GM23338 (cell line): ENCODE measurements around the gene PMEL.

Experiments used
- CREB1 ChIP-seq: fragments of 250-450 bp; sonication (Bioruptor Pico); IDR thresholded peaks from 2 replicates; pipeline ENCODE4 v1.5.0; 2020; ENCODE audit warnings: low read depth, mild to moderate bottlenecking, moderate library complexity
- CTCF ChIP-seq, 2 experiments: fragments of 200-600 bp in 1 of 2; sonication (generic) in 1 of 2; conservative IDR thresholded peaks; 2 replicates each; pipeline versions ENCODE4 v1.5.1 to v1.6.1; 2016 to 2017; ENCODE audit warnings: antibody characterized with exemption in 2 of 2, low read depth in 2 of 2, mild to moderate bottlenecking in 2 of 2, moderate library complexity in 1 of 2
- EZH2 ChIP-seq: fragments of 200-600 bp; sonication (generic); IDR thresholded peaks from one replicate; pipeline ENCODE4 v1.8.0; 2017; ENCODE audit warnings: antibody characterized with exemption, mild to moderate bottlenecking, low read depth; ENCODE audit not compliant: unreplicated experiment
- EZH2phosphoT487 ChIP-seq: fragments of 200-600 bp; sonication (generic); IDR thresholded peaks from one replicate; pipeline ENCODE4 v1.8.1; 2018; ENCODE audit warnings: antibody characterized with exemption; ENCODE audit not compliant: unreplicated experiment
- POLR2AphosphoS5 ChIP-seq: IDR thresholded peaks from 2 replicates; pipeline ENCODE4 v1.6.1; 2016; ENCODE audit warnings: antibody characterized with exemption, low read depth
- TF ChIP-seq, protein P1 (sequence below): IDR thresholded peaks from one replicate; pipeline ENCODE4 v1.6.1; 2018; ENCODE audit warnings: antibody characterized with exemption; ENCODE audit not compliant: unreplicated experiment

GRCh38 chr12:55931317-55931779 is 34.5 kb downstream of the PMEL start:
- TF ChIP-seq CTCF (conservative IDR thresholded peaks at IDR 0.05; ENCODE audit: low read depth in 2 of 2) (no peak), POLR2AphosphoS5 (no peak), EZH2phosphoT487 (no peak), CREB1 (CRISPR knock-in tag) (no peak), EZH2 (no peak)
- TF ChIP-seq, protein P1, sequence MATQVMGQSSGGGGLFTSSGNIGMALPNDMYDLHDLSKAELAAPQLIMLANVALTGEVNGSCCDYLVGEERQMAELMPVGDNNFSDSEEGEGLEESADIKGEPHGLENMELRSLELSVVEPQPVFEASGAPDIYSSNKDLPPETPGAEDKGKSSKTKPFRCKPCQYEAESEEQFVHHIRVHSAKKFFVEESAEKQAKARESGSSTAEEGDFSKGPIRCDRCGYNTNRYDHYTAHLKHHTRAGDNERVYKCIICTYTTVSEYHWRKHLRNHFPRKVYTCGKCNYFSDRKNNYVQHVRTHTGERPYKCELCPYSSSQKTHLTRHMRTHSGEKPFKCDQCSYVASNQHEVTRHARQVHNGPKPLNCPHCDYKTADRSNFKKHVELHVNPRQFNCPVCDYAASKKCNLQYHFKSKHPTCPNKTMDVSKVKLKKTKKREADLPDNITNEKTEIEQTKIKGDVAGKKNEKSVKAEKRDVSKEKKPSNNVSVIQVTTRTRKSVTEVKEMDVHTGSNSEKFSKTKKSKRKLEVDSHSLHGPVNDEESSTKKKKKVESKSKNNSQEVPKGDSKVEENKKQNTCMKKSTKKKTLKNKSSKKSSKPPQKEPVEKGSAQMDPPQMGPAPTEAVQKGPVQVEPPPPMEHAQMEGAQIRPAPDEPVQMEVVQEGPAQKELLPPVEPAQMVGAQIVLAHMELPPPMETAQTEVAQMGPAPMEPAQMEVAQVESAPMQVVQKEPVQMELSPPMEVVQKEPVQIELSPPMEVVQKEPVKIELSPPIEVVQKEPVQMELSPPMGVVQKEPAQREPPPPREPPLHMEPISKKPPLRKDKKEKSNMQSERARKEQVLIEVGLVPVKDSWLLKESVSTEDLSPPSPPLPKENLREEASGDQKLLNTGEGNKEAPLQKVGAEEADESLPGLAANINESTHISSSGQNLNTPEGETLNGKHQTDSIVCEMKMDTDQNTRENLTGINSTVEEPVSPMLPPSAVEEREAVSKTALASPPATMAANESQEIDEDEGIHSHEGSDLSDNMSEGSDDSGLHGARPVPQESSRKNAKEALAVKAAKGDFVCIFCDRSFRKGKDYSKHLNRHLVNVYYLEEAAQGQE = no peak
